Osteocyte (in vitro differentiated cells): Measurements from ENCODE around the gene RANBP10. TPM values are rescaled to one million over a fixed set of nuclear protein-coding genes. Genes with fewer than 3 reads are reported as not detected.

Experiments used
- DNase-seq: peaks from one replicate; pipeline ENCODE4 v3.0.0; 2021; ENCODE audit warnings: mixed read lengths; ENCODE audit not compliant: unreplicated experiment; ENCODE audit errors: extremely low spot score
- H3K27ac Mint-ChIP-seq: one replicate; pipeline ENCODE4 v1.8.0; 2021; ENCODE audit warnings: mild to moderate bottlenecking, mixed read lengths; ENCODE audit not compliant: unreplicated experiment
- H3K27me3 Mint-ChIP-seq: one replicate; pipeline ENCODE4 v1.8.0; 2021; ENCODE audit warnings: mixed read lengths; ENCODE audit not compliant: unreplicated experiment
- H3K36me3 Mint-ChIP-seq: one replicate; pipeline ENCODE4 v1.8.0; 2021; ENCODE audit warnings: mixed read lengths; ENCODE audit not compliant: unreplicated experiment
- H3K4me1 Mint-ChIP-seq: one replicate; pipeline ENCODE4 v1.8.0; 2021; ENCODE audit warnings: mixed read lengths; ENCODE audit not compliant: unreplicated experiment
- H3K4me3 Mint-ChIP-seq: one replicate; pipeline ENCODE4 v1.8.0; 2021; ENCODE audit warnings: mild to moderate bottlenecking, moderate library complexity, mixed read lengths; ENCODE audit not compliant: unreplicated experiment
- H3K9me3 Mint-ChIP-seq: one replicate; pipeline ENCODE4 v1.8.0; 2021; ENCODE audit warnings: mixed read lengths; ENCODE audit not compliant: unreplicated experiment
- CTCF ChIP-seq: fragments of 200-600 bp; sonication (generic); IDR thresholded peaks from 2 replicates; pipeline ENCODE4 v1.5.0; 2021; ENCODE audit warnings: antibody characterized with exemption, mild to moderate bottlenecking, moderate library complexity
- total RNA-seq: library from RNA; stranded (reverse); gene quantifications from 2 replicates; pipeline ENCODE4 v1.2.1, GENCODE V29; 2021

The RANBP10 gene
- total RNA-seq, 1 donor from 2014 or later: 18.9 TPM

DNA sequence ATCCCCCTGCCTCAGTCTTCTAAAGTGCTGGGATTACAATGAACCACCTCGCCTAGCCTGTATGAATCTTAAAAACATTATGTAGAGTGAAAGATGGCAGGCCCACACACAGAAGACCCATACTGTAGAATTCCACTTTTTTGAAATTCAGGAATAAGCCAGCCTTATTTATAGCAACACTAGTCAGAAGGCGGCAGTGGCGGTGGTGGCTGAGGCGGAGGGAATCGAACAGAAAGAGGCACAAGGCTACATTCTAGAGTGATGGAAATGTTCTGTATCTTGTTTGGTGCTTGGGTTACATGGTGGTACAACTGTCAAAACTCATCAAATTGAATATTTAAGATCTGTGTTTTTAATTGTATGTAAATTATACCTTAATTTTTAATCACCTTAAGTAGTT lies 98.6 kb downstream of the RANBP10 start:
- H3K27me3 Mint-ChIP-seq: no peaks in the 10 kb centered on the region
- H3K9me3 Mint-ChIP-seq: no peaks in the 10 kb centered on the region
- H3K36me3 Mint-ChIP-seq: no peaks in the 10 kb centered on the region
- no peak overlapping the region for H3K27ac Mint-ChIP-seq
- no peak for DNase-seq
- peaks cover 7% of the 10 kb centered on the region for H3K4me1 Mint-ChIP-seq
- no peak for TF ChIP-seq CTCF
- H3K4me3 Mint-ChIP-seq: no peak overlapping the region

DNA sequence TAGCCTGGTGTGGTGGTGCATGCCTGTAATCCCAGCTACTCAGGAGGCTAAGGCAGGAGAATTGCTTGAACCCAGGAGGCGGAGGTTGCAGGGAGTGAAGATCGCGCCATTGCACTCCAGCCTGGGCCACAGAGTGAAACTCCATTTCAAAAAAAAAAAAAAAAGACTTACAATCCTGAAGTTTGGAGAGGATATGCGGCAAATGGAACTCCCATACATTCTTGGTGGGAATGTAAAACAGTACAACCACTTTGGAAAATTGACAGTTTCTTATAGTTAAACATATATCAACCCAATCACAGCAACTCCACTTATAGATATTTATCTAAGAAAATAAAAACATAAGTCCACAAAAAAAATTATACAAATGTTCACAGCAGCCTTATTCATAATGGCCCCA lies 99.2 kb downstream of the RANBP10 start:
- H3K9me3 Mint-ChIP-seq: no peaks in the 10 kb centered on the region
- no peak overlapping the region for H3K4me3 Mint-ChIP-seq
- H3K4me1 Mint-ChIP-seq: peaks cover 7% of the 10 kb centered on the region
- no peak for TF ChIP-seq CTCF
- DNase-seq: no peak
- no peaks in the 10 kb centered on the region for H3K36me3 Mint-ChIP-seq
- H3K27me3 Mint-ChIP-seq: no peaks in the 10 kb centered on the region
- no peak overlapping the region for H3K27ac Mint-ChIP-seq

DNA sequence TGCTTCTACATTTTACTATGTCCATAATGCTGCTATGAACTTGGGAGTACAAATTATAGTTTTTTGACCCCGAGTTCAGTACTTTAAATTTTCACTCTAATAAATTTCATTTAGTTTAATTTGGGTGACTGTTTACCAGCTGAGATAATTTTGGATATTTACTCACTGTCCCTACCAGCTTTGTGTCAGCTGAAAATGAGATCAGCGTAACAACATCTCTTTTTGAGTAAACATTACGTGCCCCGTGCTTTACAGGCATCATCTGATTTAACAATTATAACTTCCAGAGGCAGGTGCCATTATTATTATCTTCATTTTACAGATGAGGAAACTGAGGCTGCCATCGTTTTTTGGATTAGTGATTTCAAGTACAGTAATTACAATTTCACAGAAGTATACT lies 102.2 kb downstream of the RANBP10 start:
- no peak for TF ChIP-seq CTCF
- Mint-ChIP-seq H3K4me3 (no peak overlapping the region), H3K4me1 (peaks cover 7% of the 10 kb centered on the region), H3K9me3 (no peaks in the 10 kb centered on the region), H3K27me3 (no peaks in the 10 kb centered on the region), H3K36me3 (no peaks in the 10 kb centered on the region), H3K27ac (no peak overlapping the region)
- no peak for DNase-seq

GRCh38 chr16:67703626-67704025 lies 102.7 kb downstream of the RANBP10 start:
- Mint-ChIP-seq H3K4me3 (no peak overlapping the region), H3K27ac (peak overlapping the region; percentile 10), H3K4me1 (peaks cover 7% of the 10 kb centered on the region), H3K36me3 (peaks cover 1% of the 10 kb centered on the region), H3K27me3 (no peaks in the 10 kb centered on the region), H3K9me3 (no peaks in the 10 kb centered on the region)
- DNase-seq: no peak
- no peak for TF ChIP-seq CTCF

GRCh38 chr16:67702130-67702529 lies 104.2 kb downstream of the RANBP10 start:
- no peak for TF ChIP-seq CTCF
- Mint-ChIP-seq H3K9me3 (no peaks in the 10 kb centered on the region), H3K36me3 (peaks cover 3% of the 10 kb centered on the region), H3K4me1 (peaks cover 7% of the 10 kb centered on the region), H3K27me3 (no peaks in the 10 kb centered on the region), H3K4me3 (no peak overlapping the region), H3K27ac (no peak overlapping the region)
- DNase-seq: no peak
